ENCODE results near the gene NPAT. TPM values are rescaled to one million over a fixed set of nuclear protein-coding genes. Genes with fewer than 3 reads are reported as not detected.
A peak's percentile ranks its signal among the peaks of the same experiment; 100 is the strongest.

The NPAT gene
- polyA plus RNA-seq, 1 donor (not counting 4 experiments of a cell fraction or from before 2014, with no cell fraction given), result 8.0 TPM

DNA sequence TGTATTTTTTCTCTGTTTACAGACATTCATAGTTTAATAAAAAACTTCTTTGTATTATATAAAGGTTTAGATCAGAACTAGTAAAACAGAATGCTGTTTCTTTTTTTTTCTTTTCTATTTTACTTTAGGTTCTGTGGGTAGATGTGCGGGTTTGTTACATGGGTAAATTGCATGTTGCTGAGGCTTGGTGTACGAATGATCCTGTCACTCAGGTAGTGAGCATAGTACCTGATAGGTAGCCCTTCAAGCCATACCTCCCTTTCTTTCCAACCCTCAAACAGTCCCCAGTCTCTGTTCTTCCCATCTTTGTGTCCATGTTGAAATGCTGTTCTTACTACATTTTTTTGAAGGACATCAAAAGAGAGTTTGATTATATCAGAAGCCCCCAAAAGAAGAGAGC, 3.6 kb upstream of the NPAT start:
- Histone ChIP-seq H3K4me1 (ENCODE audit: control insufficient read depth, extremely low read depth, insufficient read depth, low read length) (peaks cover 10% of the 10 kb centered on the region), H3K27ac (ENCODE audit: control insufficient read depth, insufficient read depth, low read length) (no peak overlapping the region), H3K9me3 (ENCODE audit: control insufficient read depth, low read depth, low read length) (no peaks in the 10 kb centered on the region), H3K4me2 (ENCODE audit: control insufficient read depth, extremely low read depth, insufficient read depth, low read depth, low read length) (no peak overlapping the region), H3K79me2 (ENCODE audit: control insufficient read depth, insufficient read depth, low read length) (peaks cover 38% of the 10 kb centered on the region), H4K20me1 (ENCODE audit: control insufficient read depth, extremely low read depth, insufficient read depth, low read length) (no peaks in the 10 kb centered on the region), H3K9ac (ENCODE audit: control insufficient read depth, extremely low read depth, insufficient read depth, low read length) (no peak overlapping the region), H2AFZ (ENCODE audit: control insufficient read depth, low read length) (no peak overlapping the region), H3K36me3 (ENCODE audit: control insufficient read depth in 2 of 2, extremely low read depth in 1 of 2, insufficient read depth in 2 of 2, low read length in 2 of 2) (peaks cover 4 to 5% of the 10 kb centered on the region in 2 experiments), H3K9me1 (ENCODE audit: control insufficient read depth, extremely low read depth, insufficient read depth, low read length) (no peaks in the 10 kb centered on the region), H3K27me3 (ENCODE audit: control insufficient read depth, extremely low read depth, insufficient read depth, low read length) (no peaks in the 10 kb centered on the region), H3K4me3 (ENCODE audit: control insufficient read depth in 2 of 3, extremely low read depth in 1 of 3, insufficient read depth in 2 of 3, low read depth in 1 of 3, low read length in 3 of 3) (no peak overlapping the region)
- DNase-seq (ENCODE audit: low read depth, low spot score), result no peak
- no peak for FAIRE-seq
- dilution Hi-C loops (cut with MboI; ENCODE audit: extremely low pct_ligation_motif_present, low sequenced_read_pairs), result no loop called here
- TF ChIP-seq EZH2 (IDR thresholded peaks at IDR 0.05; ENCODE audit: low read length), result no peak
- TF ChIP-seq, protein P1, sequence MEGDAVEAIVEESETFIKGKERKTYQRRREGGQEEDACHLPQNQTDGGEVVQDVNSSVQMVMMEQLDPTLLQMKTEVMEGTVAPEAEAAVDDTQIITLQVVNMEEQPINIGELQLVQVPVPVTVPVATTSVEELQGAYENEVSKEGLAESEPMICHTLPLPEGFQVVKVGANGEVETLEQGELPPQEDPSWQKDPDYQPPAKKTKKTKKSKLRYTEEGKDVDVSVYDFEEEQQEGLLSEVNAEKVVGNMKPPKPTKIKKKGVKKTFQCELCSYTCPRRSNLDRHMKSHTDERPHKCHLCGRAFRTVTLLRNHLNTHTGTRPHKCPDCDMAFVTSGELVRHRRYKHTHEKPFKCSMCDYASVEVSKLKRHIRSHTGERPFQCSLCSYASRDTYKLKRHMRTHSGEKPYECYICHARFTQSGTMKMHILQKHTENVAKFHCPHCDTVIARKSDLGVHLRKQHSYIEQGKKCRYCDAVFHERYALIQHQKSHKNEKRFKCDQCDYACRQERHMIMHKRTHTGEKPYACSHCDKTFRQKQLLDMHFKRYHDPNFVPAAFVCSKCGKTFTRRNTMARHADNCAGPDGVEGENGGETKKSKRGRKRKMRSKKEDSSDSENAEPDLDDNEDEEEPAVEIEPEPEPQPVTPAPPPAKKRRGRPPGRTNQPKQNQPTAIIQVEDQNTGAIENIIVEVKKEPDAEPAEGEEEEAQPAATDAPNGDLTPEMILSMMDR (optimal IDR thresholded peaks at IDR 0.05 in 1 of 3, IDR thresholded peaks at IDR 0.05 in 1 of 3, conservative IDR thresholded peaks at IDR 0.05 in 1 of 3; ENCODE audit: extremely low read depth in 1 of 3, insufficient read depth in 2 of 3, low read length in 3 of 3), result no peak

DNA sequence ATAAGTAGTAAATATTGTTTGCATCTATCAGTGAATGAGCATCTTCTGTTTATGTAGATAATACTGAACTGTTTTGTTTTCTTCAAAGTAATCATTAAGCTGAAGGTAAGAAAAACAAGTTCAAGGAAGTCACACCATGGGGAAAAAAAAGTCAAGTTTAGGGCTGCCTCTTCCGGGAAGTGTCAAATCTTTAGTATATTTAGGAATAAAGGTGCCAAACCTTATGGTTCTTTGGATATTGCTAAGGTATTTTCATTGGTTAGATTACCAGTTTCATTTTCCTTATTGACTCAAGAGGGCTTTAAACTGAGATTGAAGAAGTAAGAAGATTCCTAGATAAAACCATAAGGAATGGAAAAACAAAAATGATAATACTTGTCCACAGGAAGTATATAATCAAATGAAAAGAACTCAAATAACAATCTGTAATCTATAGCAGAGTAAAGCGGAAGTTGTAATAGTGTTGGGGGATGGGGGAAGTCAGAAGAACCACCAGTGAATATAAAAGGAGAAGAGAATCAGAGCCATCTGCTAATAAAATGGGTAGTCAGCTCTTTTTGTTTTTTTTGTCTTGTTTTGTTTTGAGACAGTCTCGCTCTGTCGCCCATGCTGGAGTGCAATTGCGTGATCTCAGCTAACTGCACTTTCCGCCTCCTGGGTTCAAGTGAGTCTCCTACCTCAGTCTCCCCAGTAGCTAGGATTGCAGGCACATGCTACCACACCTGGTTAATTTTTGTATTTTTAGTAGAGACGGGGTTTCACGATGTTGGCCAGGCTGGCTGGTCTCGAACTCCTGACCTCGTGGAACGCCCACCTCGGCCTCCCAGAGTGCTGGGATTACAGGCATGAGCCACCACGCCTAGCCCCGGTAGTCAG, 2.7 kb upstream of the NPAT start:
- no peak for FAIRE-seq

More for the DNA sequence above, 2.7 kb upstream of the NPAT start:
- no peak overlapping the region for H3K9ac ChIP-seq (ENCODE audit: control insufficient read depth, extremely low read depth, insufficient read depth, low read length)
- no peaks in the 10 kb centered on the region for H4K20me1 ChIP-seq (ENCODE audit: control insufficient read depth, extremely low read depth, insufficient read depth, low read length)
- no peaks in the 10 kb centered on the region for H3K9me1 ChIP-seq (ENCODE audit: control insufficient read depth, extremely low read depth, insufficient read depth, low read length)
- peak overlapping the region; percentile 85 for H3K4me2 ChIP-seq (ENCODE audit: control insufficient read depth, extremely low read depth, insufficient read depth, low read depth, low read length)
- no peak overlapping the region for H2AFZ ChIP-seq (ENCODE audit: control insufficient read depth, low read length)
- dilution Hi-C loops (cut with MboI; ENCODE audit: extremely low pct_ligation_motif_present, low sequenced_read_pairs), result no loop called here
- H3K4me3 ChIP-seq (ENCODE audit: control insufficient read depth in 2 of 3, extremely low read depth in 1 of 3, insufficient read depth in 2 of 3, low read depth in 1 of 3, low read length in 3 of 3), result no peak overlapping the region
- peaks cover 47% of the 10 kb centered on the region for H3K79me2 ChIP-seq (ENCODE audit: control insufficient read depth, insufficient read depth, low read length)
- H3K36me3 ChIP-seq (ENCODE audit: control insufficient read depth in 2 of 2, extremely low read depth in 1 of 2, insufficient read depth in 2 of 2, low read length in 2 of 2), result peaks cover under 1 to 3% of the 10 kb centered on the region in 2 experiments
- no peak for TF ChIP-seq EZH2 (IDR thresholded peaks at IDR 0.05; ENCODE audit: low read length)
- TF ChIP-seq, protein P1 (optimal IDR thresholded peaks at IDR 0.05 in 1 of 3, IDR thresholded peaks at IDR 0.05 in 1 of 3, conservative IDR thresholded peaks at IDR 0.05 in 1 of 3; ENCODE audit: extremely low read depth in 1 of 3, insufficient read depth in 2 of 3, low read length in 3 of 3), result no peak
- no peak overlapping the region for H3K27ac ChIP-seq (ENCODE audit: control insufficient read depth, insufficient read depth, low read length)
- no peaks in the 10 kb centered on the region for H3K9me3 ChIP-seq (ENCODE audit: control insufficient read depth, low read depth, low read length)
- no peaks in the 10 kb centered on the region for H3K27me3 ChIP-seq (ENCODE audit: control insufficient read depth, extremely low read depth, insufficient read depth, low read length)
- peaks cover 15% of the 10 kb centered on the region for H3K4me1 ChIP-seq (ENCODE audit: control insufficient read depth, extremely low read depth, insufficient read depth, low read length)
- no peak for DNase-seq (ENCODE audit: low read depth, low spot score)

Data from keratinocyte (primary cell).